LHCN-M2 (cell line): ENCODE results near the gene ZNF384. TPM values are rescaled to one million over a fixed set of nuclear protein-coding genes. Genes with fewer than 3 reads are reported as not detected.
A peak's percentile ranks its signal among the peaks of the same experiment; 100 is the strongest.

Source experiments
- DNase-seq: peaks from one replicate; pipeline ENCODE4 v3.0.0-alpha.2; 2012; ENCODE audit warnings: low read depth
- total RNA-seq: library from RNA; depleted of rRNA; stranded (reverse); fragments of >200 nt; gene quantifications from 2 replicates; pipeline ENCODE4 v1.2.3, GENCODE V29; 2014

Gene ZNF384
- total RNA-seq, 1 experiment from 2014 or later, result 28.4 TPM

DNA sequence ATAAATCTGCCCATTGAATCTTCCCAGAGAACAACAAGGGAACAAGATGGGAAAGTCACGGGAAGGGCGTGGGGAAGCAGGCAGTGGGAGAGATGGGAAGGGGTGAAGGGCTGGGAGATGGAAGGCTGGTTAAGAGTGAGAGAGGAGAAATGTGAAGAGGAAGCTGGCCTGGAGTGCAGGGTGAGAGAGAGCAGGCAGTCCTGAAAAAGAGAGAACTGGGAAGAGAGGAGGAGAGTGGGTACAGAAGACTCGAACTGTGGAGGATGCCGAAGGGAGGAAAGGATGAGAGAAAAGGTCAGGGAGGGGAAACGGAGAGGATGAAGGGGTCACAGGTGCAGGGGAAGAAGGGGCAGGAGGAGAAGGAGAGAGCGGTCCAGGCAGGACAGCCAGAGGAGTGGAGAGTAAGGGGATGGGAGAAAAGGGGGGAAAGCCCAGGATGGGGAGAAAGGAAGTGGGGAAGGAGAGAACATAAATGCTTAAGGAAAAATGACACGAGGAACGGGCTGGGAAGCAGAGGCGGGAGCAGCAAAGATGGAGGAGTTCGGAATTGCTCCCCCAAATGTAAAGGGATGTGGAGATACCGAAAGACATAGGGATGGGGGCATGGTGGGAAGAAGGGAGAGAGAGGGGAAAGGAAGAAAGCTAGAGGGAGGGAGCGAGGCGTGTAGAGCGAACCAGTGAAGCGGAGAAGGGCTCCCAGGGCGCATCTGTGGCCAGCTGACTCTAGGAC, 10.2 kb upstream of the ZNF384 start:
- DNase-seq, result no peak

DNA sequence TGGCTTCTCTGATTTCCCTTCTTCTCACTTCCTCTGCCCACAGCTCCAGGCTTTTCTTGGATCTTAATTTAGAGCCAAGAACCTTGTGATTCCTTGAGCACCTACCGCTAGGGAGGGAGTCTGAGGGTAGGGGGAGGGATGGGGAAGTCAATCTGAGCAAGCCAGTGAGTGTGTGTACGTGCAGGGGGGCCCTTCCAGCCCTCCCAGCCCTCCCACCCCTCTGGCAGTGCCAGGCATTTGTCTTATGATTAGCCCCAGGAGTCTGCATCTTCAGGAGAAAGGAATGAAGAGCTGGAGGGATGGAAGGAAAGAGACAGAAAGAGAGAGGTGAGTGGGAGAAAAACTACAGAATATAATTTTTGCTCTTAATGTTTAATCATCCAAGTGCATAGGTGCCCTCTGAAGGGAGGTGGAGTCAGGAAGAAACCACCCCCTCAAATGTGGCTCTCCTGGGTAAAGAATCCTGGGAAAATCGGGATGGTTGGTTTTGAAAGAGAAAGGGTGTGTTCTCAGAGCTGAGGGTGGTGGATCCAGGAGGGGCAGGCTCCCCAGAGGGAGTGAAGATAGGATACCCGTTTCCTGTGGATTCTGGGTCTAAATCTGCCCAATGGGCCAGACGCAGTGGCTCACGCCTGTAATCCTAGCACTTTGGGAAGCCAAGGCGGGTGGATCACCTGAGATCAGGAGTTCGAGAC, 9.3 kb upstream of the ZNF384 start:
- no peak for DNase-seq

DNA sequence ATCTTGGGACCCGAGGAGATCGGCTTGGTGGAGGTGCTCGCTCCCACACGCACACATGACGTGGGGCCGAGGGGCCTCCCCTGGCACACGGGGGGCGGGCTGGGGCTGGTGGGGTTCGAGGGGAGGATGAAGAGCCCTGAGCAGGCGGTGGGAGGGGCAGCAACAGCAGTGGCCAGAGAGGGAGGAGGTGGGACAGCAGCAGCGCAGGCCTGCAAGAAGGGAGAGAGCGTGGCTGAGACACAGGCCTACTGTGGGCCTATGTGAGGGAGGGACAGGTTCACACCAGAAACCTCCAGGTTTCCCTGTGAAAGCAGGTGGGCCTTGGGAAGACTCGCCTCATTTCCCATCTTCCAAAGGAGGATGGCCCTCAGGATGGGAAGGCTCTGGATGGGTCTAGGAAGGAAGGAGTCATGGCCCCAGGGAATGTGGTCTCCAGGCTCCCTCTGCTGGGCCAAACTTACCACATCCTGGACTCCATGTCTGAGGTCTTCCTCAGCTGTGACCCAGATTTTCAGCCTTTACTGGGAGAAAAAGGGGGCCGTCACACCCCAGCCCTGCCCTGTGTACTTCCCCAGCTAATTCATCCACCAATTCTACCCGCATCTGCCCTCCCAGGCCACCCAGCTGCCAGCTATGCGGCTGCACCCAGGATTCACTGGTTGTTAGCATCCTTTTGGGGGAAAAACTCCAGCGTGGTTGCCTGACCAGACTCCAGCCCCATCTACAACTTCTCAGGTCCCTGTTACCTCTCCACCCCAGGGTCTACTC, 8.6 kb upstream of the ZNF384 start:
- DNase-seq, result peak; percentile 70

DNA sequence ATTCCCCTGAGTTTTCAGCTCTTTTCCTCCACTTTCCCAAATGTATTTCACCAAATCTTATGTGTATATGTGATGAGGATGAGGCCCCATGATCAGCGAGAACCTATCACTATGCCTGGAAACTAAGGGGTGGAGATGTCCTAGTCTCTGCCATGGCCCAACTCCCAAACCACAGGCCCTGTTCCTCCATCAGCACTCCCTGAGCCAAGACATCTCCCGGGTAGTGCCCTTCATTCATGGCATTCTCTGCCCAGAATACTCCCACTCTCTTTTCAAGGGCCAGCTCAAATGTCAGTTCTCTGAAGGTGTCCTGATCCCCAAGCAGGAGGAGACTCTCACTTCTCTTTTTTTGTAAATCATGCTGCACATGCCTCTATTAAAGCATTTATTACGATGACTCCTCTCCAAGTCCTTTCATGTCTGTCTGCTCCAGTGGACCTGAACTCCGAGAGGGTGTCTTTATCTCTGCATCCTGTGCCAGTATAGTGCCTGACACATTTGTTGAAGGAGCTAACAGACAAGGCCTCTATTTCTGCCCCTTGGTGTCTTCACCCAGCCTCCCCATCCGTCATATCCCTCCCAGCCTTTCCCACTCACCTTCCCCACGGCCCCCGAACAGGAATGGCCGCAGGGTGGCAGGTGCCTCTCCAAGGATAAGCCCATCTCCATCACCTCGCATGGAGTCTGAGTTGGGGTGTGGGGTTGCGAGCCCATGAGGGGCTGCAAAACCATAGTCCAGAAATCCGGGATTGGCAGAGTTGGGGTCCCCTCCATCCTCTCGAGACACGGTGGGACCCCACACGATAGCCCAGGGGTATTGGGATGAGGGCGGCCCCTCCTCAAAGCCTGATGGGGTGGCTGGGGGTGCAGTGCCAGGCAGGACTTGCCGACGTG, 7.8 kb upstream of the ZNF384 start:
- peak; percentile 8 for DNase-seq

DNA sequence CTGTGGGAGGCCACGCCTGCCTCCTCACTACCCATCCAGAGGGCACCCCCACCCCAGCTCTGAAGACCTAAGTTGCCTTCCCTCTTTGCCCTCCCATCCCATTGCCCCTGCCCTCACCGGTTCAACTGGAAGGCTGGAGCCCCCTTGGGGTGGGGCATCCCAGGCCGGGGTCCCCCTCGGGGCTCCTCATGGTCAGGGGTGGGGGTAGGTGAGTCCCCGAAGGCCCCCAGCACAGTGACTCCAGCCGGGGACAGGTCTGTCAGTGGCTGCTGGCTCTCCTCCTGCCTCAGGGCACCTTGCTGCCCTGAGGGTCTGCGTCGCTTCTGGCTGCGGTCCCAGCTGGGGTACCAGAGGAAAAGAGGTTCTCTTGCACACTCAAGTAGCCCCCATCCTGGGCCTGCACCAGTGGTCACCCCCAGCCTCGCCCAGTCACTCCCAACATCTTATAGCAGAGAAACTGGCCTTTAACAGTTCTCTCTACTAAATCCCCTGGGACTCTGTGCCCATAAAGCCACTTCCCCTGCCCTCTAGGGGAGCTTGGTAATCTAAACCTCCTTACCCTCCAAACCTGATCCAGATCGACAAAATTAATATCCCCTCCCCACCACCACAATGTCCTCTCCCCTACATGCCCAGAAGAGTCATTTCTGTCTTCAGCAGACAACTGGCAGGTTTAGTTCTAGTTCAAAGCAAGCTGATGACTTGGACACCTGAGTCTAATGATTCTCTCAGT, 6.3 kb upstream of the ZNF384 start:
- no peak for DNase-seq

DNA sequence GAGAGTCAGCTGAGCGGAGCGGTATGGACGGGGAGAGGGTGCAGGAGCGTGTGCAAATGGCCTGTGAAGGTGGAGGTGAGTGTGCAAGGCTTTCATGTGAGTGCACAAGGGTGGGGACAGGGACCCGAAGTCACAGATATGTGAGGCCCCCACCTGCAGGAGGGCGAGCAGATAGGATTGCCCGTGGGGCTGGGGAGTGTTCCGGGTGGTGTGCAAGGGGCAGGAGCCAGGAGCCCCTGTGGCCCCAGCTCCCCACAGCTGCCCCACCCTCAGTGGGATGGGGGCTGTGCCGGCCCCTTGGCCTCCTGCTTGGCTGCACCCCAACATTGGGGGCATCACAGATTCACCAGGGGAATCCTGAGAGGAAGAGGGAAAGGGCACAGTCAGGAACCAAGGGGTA, 5.5 kb upstream of the ZNF384 start:
- DNase-seq, result no peak

DNA sequence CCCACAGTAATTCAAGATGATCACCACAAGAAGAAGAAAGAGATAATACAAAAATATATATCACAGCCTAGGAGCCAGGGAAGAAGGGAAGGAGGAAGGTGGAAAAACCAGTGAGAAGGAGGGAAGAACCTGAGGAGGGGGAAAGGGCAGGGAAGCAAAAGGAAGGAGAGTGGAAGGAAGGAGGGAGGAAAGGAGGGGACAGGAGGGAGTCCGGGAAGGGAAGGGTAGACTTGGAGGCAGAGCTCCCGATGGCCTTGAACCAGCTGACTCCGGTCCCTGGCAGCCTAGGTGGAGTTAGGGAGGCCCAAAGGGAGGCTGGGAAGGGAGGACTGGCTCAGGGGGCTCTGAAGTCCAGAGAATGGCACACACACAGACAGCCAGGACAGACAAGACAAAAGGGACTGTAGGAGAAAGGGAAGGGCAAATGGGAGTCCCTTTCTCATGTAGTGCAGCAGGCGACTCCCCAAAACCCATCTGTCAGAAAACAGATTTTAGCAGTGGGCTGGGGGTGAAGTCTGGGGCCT, 4.7 kb upstream of the ZNF384 start:
- no peak for DNase-seq

DNA sequence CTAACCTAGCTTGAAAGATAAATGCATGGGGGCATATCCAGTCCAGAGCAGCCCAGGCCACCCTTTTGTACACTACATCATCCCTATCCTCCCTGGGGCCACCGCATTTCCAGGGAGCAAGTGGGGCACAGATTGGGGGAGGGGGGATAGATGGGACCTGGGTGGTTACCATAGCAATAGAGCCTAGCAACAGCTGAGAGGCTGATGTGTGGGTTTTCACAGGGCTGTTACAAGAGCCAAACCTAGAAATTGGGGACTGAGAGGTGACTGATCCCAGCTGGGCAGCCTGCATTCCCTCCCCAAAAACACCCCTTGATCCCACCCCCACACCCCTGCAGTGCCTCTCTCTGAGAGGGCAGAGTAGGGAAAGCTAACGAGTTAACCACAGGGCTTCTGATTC, 3.7 kb upstream of the ZNF384 start:
- DNase-seq, result no peak

DNA sequence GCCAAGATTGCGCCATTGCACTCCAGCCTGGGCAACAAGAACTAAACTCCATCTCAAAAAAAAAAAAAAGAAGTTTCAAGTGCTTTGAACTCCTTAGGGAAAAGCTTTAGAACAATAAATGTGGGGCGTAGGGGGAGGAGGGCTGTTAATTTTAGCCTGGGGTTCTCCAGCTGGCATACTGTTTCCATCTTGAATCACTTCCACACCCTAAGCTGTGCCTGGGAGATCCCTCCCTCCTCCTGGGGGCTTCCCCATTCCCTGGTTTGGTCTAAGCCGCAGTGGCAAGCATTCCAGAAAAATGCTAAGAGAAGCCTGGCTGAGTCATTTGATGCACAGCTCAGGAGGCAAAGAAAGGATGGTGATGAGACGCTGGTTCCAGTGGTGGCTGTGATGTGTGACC, 2.3 kb upstream of the ZNF384 start:
- DNase-seq, result peak; percentile 70

DNA sequence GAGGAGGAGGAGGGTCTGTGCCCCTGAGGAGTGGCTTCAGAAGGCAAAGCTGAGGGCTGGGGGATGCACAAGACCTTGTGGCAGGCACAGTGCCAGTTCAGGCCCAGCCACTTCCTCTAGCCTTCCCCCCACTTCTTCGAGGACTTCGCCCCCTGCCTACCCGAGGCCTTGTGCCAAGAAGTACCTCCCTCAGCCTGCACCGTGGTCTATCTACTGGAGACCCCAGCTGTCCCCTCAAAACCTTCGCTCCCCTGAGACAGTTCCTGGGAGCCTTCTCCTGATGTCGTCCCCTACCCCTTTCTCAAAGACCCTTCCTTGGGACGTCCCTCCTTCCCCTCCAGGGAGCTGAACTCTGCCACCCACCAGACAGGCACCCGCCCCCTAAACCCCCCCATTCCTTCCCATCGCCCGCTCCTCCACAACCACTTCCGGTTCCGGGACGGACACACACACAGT, 604 bp downstream of the ZNF384 start:
- peak; percentile 12 for DNase-seq

DNA sequence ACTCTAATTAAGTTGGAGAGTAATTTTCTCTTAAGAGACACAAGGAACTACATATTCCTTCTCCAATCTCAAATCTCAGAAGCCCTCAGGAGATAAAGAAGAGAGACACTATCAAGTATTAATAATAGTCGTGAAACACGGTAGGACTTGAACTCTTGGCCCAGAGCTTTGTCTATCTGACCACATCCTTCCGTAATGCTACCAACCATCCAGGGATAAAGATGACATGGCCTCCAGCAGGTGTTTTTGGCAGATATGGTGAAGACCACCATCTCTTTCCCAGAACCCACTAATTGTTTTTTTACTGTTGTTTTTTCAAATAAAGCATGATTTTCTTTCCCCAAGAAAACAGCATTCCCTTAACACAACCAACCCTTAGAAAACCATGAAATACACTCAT, 3.4 kb downstream of the ZNF384 start:
- no peak for DNase-seq

DNA sequence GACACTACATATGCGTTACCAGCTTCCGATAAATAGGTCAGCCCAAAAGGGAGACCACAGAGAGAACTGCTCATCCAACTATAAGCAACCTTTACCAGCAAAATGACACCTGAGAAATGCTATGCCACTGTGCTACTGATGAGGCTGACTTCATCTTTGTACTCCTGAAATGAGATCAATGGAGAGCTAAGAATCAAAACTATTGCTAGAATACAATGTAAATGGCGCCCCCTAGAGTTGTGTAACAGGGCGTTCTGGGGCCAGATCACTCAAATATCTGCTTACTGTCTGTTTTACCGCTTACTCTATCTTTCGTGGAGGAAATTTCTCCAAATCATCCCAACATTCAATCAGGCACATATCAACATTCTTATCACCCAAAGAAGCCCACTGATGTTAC, 4.6 kb downstream of the ZNF384 start:
- DNase-seq, result peak; percentile 40

DNA sequence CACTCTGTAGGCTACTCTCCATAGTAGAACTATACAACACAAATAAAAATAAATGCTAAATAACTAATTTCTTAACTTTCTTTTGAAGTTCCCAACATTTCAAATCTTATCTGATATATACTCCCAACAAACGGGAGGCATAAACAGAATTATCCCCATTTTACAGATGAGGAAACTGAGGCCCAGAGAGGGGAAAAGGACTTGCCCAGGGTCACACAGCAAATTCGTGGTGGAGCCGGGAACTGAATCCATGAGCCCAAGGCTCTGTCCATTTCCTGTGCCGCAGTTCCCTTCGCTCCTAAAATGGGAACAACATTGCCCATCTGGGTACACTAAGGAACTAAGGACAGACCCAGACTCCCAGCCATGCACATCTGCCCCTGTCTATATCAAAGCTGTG, 12.2 kb downstream of the ZNF384 start:
- no peak for DNase-seq

DNA sequence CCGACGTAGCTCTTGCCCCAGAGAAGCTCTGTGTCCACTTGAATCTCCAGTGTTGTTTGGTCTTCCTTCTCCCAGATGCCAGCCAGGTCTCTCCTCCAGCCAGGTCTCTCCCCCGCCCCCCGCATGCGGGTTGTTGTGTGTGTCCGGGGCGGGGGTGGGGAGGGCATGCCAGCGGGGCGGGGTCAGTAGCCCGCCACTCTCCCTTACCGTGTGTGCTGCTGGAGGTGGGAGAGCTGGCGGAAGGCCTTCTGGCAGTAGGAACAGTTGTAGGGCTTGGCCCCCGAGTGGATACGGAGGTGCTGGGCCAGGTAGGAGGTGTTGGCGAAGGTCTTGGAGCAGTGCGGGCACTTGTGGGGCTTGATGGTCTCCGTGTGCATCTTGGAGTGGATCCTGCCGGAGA, 17.0 kb downstream of the ZNF384 start:
- no peak for DNase-seq

DNA sequence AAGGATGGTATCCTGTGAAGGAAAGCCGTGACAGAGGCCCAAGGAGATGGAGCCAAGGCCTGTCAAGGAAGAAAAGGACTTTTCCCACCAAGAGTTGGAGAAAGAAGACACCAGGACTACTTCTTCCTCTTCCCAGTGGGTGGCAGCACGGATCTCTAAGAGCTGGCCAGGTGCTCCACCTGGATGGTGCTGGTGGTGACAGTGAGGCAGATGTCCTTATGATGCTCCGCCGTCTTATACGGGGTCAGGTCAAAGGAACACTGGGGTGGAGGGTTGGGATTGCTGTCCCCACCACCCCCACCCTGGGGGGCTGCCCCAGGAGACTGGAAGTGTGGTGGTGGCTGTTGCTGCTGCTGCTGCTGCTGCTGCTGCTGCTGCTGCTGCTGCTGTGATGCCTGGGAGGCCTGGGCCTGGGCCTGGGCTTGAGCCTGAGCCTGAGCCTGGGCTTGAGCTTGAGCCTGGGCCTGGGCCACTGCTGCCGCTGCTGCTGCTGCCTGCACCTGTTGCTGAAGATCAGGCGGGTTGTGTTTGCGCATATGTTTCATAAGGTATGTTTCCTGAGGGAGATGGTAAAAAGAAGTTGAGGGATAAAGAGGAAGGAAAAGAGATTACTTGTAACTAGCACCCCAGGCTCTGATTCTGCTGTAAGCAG, 21.5 kb downstream of the ZNF384 start:
- no peak for DNase-seq

DNA sequence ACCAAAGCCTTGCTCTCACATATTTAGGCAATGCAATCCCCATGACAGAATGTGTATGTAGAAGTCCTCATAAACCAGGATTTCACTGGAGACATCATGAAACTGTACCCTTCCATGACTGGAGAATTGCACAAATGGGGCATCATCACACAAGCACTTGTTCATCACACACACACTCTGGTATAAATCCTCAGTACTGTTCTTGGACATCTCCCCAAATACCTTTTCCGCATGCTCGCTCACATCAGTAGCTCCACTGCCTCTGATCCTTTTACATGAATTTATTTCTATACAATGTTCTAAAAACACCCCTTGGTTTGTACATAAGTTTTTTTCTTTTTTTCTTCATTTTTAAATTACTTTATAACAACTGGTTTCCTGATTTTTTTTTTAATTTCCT, 23.0 kb downstream of the ZNF384 start:
- no peak for DNase-seq

DNA sequence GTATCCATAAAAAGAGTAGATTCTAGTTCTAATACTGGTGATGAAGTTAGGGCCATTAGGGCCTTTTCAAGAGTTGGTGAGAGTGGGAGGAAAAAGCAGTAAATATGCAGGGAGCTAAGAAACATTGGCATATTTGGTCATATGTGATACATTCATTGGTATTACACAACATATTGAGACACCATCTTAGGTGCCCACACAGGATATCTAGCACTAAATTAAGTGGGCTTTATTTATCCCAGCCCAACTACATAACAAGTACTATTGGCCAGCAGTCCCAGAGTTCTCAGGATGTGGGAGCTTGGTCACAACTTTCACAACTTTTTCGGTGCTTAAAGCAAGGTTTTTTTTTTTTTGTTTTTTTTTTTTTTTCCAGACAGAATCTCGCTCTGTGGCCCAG, 24.3 kb downstream of the ZNF384 start:
- DNase-seq, result no peak

DNA sequence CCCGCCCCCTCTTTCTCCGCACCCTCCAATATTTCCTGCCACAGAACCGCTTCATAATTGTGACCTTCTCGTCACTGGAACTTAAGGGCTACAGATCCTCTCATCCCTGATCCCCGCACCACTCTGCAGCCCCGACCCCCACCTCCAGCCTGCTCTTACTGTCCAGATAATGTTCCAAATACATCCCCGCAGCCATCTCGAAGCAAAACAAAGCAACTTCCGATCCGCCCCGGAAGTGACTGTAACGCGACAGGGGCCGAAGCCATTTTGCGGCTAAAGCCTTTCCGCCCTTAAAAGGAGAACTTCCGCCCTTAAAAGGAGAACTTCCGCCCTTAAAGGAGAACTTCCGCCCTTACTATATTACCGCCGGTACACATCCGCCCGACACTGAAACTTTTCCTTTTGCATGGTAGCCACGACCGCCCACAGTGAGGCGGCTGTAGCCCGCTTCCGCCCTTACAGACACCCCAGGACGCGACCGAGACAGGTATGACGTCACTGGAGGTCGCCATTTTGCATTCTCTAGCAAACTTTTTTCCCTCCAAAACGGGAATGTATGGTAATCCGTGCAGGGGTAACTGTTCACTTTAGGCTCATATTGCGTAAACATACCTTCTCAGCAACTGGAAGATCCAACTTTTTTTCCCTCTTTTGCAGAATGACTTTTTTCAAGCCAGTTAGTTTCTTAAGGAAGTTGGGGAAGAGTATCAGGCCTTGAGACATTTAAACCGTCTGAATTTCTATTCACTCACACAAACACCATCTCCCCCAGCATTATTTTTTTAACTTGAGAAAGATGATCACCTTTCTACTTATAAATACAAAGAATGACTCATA, 26.1 kb downstream of the ZNF384 start, which contains the start of gene ING4:
TSS of gene ING4 (minus strand) at position 214 of the 837 bp plus-strand sequence. CDS start at position 196, 18 bp downstream.
- peak; percentile 100 for DNase-seq

DNA sequence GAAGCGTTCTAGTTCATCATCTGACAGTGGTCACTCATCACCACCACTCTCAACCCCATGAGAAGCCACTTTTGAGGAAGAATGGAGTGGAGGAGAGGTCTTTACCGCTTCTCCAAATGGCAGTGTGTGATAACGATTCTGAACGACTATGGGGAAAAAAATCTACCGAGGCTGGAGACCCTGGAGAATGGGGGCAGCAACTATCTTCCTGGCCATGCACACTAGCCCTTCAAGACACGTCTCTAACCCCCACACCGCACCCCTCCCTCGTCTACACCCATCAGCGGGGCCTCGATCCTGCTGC, 26.6 kb downstream of the ZNF384 start:
- DNase-seq, result no peak
